Liver (tissue), 9 donors: ENCODE results near the gene PRRG4. TPM values are rescaled to one million over a fixed set of nuclear protein-coding genes. Genes with fewer than 3 reads are reported as not detected.

Experiments used
- DNase-seq: peaks from one replicate; pipeline ENCODE4 v3.0.0-alpha.2; 2017; ENCODE audit warnings: low spot score
- H3K27ac ChIP-seq, 2 donors: one replicate each; pipeline ENCODE4 v1.7.0; 2013; ENCODE audit warnings: inconsistent platforms in 2 of 2, low read length in 2 of 2, control low read depth in 1 of 2, low read depth in 1 of 2, mild to moderate bottlenecking in 1 of 2
- H3K27me3 ChIP-seq, 4 donors: one replicate each; pipeline versions ENCODE4 v1.6.1 to v1.7.0; 2013; ENCODE audit warnings: low read length in 3 of 4, inconsistent platforms in 1 of 4, mild to moderate bottlenecking in 1 of 4, moderate library complexity in 1 of 4; ENCODE audit not compliant: control insufficient read depth in 4 of 4, insufficient read depth in 4 of 4
- H3K36me3 ChIP-seq, 4 donors: one replicate each; pipeline versions ENCODE4 v1.6.1 to v1.7.0; 2013; ENCODE audit warnings: low read length in 3 of 4, mild to moderate bottlenecking in 3 of 4, low read depth in 1 of 4, moderate library complexity in 1 of 4; ENCODE audit not compliant: control insufficient read depth in 4 of 4, insufficient read depth in 3 of 4
- H3K4me1 ChIP-seq, 4 donors: one replicate each; pipeline versions ENCODE4 v1.6.1 to v1.7.0; 2013; ENCODE audit warnings: low read length in 3 of 4, mild to moderate bottlenecking in 3 of 4, moderate library complexity in 1 of 4; ENCODE audit not compliant: control insufficient read depth in 4 of 4, insufficient read depth in 4 of 4
- H3K4me3 ChIP-seq, 3 donors: one replicate each; pipeline versions ENCODE4 v1.6.1 to v1.7.0; 2013; ENCODE audit warnings: low read length in 3 of 3, control low read depth in 1 of 3, low read depth in 1 of 3, mild to moderate bottlenecking in 1 of 3
- H3K9ac ChIP-seq, 2 donors: one replicate each; pipeline ENCODE4 v1.7.0; 2013; ENCODE audit warnings: low read length in 2 of 2, mild to moderate bottlenecking in 2 of 2, moderate library complexity in 2 of 2, control low read depth in 1 of 2, low read depth in 1 of 2
- H3K9me3 ChIP-seq, 4 donors: one replicate each; pipeline versions ENCODE4 v1.6.1 to v1.7.0; 2013; ENCODE audit warnings: low read length in 3 of 4; ENCODE audit not compliant: control insufficient read depth in 4 of 4
- ATF3 ChIP-seq: IDR thresholded peaks from 2 replicates; pipeline ENCODE4 v1.6.1; 2016; ENCODE audit warnings: antibody characterized with exemption
- EGR1 ChIP-seq, 2 donors: IDR thresholded peaks; 2 replicates each; pipeline ENCODE4 v1.6.1; 2016 to 2018; ENCODE audit warnings: antibody characterized with exemption in 2 of 2, low read depth in 2 of 2
- FOXA1 ChIP-seq: IDR thresholded peaks from 2 replicates; pipeline ENCODE4 v1.6.1; 2016; ENCODE audit warnings: antibody characterized with exemption
- FOXA2 ChIP-seq: IDR thresholded peaks from 2 replicates; pipeline ENCODE4 v1.6.1; 2016; ENCODE audit warnings: antibody characterized with exemption
- GABPA ChIP-seq, 2 donors: IDR thresholded peaks in 1 of 2; conservative IDR thresholded peaks in 1 of 2; 2 replicates each; pipeline ENCODE4 v1.6.1; 2016; ENCODE audit warnings: antibody characterized with exemption in 2 of 2, mild to moderate bottlenecking in 1 of 2, moderate library complexity in 1 of 2
- HNF4A ChIP-seq, 2 donors: conservative IDR thresholded peaks; 2 replicates each; pipeline ENCODE4 v1.6.1; 2016; ENCODE audit warnings: antibody characterized with exemption in 2 of 2, mild to moderate bottlenecking in 2 of 2
- HNF4G ChIP-seq: IDR thresholded peaks from 2 replicates; pipeline ENCODE4 v1.6.1; 2016; ENCODE audit warnings: antibody characterized with exemption
- MAX ChIP-seq: IDR thresholded peaks from 2 replicates; pipeline ENCODE4 v1.6.1; 2016; ENCODE audit warnings: antibody characterized with exemption
- NR2F2 ChIP-seq: IDR thresholded peaks from 2 replicates; pipeline ENCODE4 v1.6.1; 2016; ENCODE audit warnings: antibody characterized with exemption
- RAD21 ChIP-seq, 2 donors: IDR thresholded peaks; 2 replicates each; pipeline ENCODE4 v1.6.1; 2016; ENCODE audit warnings: antibody characterized with exemption in 2 of 2, mild to moderate bottlenecking in 2 of 2
- REST ChIP-seq: IDR thresholded peaks from 2 replicates; pipeline ENCODE4 v1.6.1; 2016; ENCODE audit warnings: antibody characterized with exemption, mild to moderate bottlenecking
- RXRA ChIP-seq, 2 donors: IDR thresholded peaks; 2 replicates each; pipeline ENCODE4 v1.6.1; 2017 to 2018; ENCODE audit warnings: antibody characterized with exemption in 2 of 2, mild to moderate bottlenecking in 1 of 2
- SP1 ChIP-seq: IDR thresholded peaks from 2 replicates; pipeline ENCODE4 v1.6.1; 2018; ENCODE audit warnings: antibody characterized with exemption, mild to moderate bottlenecking
- TAF1 ChIP-seq: conservative IDR thresholded peaks from 2 replicates; pipeline ENCODE4 v1.6.1; 2016; ENCODE audit warnings: antibody characterized with exemption, mild to moderate bottlenecking
- ZBTB33 ChIP-seq: IDR thresholded peaks from 2 replicates; pipeline ENCODE4 v1.6.1; 2016; ENCODE audit warnings: antibody characterized with exemption
- WGBS: extraction: QIAGEN DNeasy Blood & Tissue Kit; methylation state at CpG from one replicate; pipeline ENCODE4 v1.1.7; 2013; 5-methylcytosine and 5-hydroxymethylcytosine counted together
- polyA plus RNA-seq, 2 donors: library from polyadenylated mRNA; stranded (reverse) in 1 of 2; unstranded in 1 of 2; fragments of 200-250 nt in 1 of 2; fragments of >200 nt in 1 of 2; fragmentation: Nextera tagmentation in 1 of 2; extraction: Ambion mirVana in 1 of 2; gene quantifications; one replicate each; pipeline versions ENCODE4 v1.2.1 to v1.2.3, GENCODE V29; 2013 to 2015
- total RNA-seq, 2 donors: library from RNA; depleted of rRNA; stranded (reverse); fragments of >200 nt; gene quantifications; one replicate each; pipeline ENCODE4 v1.2.3, GENCODE V29; 2014
- donor health status: healthy.
- donor health status: healthy.
- donor health status: healthy.
- donor health status: healthy.
- donor health status: healthy.

PRRG4 gene
- total and polyA plus RNA-seq, 4 donors: 3.4 to 12.0 (median 5.9) TPM

GRCh38 chr11:32833921-32834320 lies 4.2 kb downstream of the PRRG4 start (continued):
- TF ChIP-seq ZBTB33: no peak
- TF ChIP-seq FOXA1: no peak
- TF ChIP-seq HNF4G: no peak
- TF ChIP-seq NR2F2: no peak
- TF ChIP-seq EGR1 (IDR thresholded peaks at IDR 0.05; ENCODE audit: low read depth in 2 of 2): no peak
- TF ChIP-seq SP1: no peak
- no peak for TF ChIP-seq GABPA (IDR thresholded peaks at IDR 0.05 in 1 of 2, conservative IDR thresholded peaks at IDR 0.05 in 1 of 2)

GRCh38 chr11:32836946-32837345 lies 7.2 kb downstream of the PRRG4 start:
- H3K36me3 ChIP-seq: peaks cover 0 to 26% (median 6%) of the 10 kb centered on the region in 4 donors
- H3K27ac ChIP-seq: no peak overlapping the region
- TF ChIP-seq EGR1 (IDR thresholded peaks at IDR 0.05; ENCODE audit: low read depth in 2 of 2) (no peak), GABPA (IDR thresholded peaks at IDR 0.05 in 1 of 2, conservative IDR thresholded peaks at IDR 0.05 in 1 of 2) (no peak), MAX (no peak), RAD21 (IDR thresholded peaks at IDR 0.05) (no peak), ZBTB33 (no peak), NR2F2 (no peak), FOXA2 (no peak), HNF4A (conservative IDR thresholded peaks at IDR 0.05) (no peak), REST (no peak), RXRA (IDR thresholded peaks at IDR 0.05) (no peak), FOXA1 (no peak), HNF4G (no peak), SP1 (no peak), TAF1 (no peak), ATF3 (no peak)
- no peaks in the 10 kb centered on the region for H3K27me3 ChIP-seq
- 90% methylated on average over 2 of the region's 2 CpGs for WGBS
- no peaks in the 10 kb centered on the region for H3K9me3 ChIP-seq
- H3K4me3 ChIP-seq: no peak overlapping the region
- H3K4me1 ChIP-seq: peaks cover 2 to 15% (median 4%) of the 10 kb centered on the region in 4 donors
- no peak for DNase-seq
- no peak overlapping the region for H3K9ac ChIP-seq
